Activated CD4-positive, alpha-beta memory T cell treated with anti-CD3 and anti-CD28 coated beads for 36 hours (primary cell): ENCODE results near the gene RAPSN. TPM values are rescaled to one million over a fixed set of nuclear protein-coding genes. Genes with fewer than 3 reads are reported as not detected.

ENCODE experiments used
- CTCF ChIA-PET: fragments of 350-600 bp; sonication (Branson Sonifier 250); formaldehyde crosslinking; loops from one replicate; lab custom pipeline; 2021; ENCODE audit warnings: antibody characterized with exemption, inconsistent platforms; lab: Charles Lee
- POLR2A ChIA-PET: fragments of 350-600 bp; sonication (Branson Sonifier 250); formaldehyde crosslinking; loops from one replicate; lab custom pipeline; 2021; ENCODE audit warnings: antibody characterized with exemption; lab: Charles Lee
- DNase-seq: peaks from one replicate; pipeline ENCODE4 v3.0.0-alpha.2; 2020
- H3K27ac Mint-ChIP-seq: one replicate; pipeline ENCODE4 v1.8.0; 2021; ENCODE audit warnings: mixed read lengths
- H3K27me3 Mint-ChIP-seq: one replicate; pipeline ENCODE4 v1.8.0; 2021; ENCODE audit warnings: mixed read lengths
- H3K36me3 Mint-ChIP-seq: one replicate; pipeline ENCODE4 v1.8.0; 2021; ENCODE audit warnings: mixed read lengths
- H3K4me1 Mint-ChIP-seq: one replicate; pipeline ENCODE4 v1.8.0; 2021; ENCODE audit warnings: low read depth, mixed read lengths
- H3K4me3 Mint-ChIP-seq: one replicate; pipeline ENCODE4 v1.8.0; 2021; ENCODE audit warnings: mild to moderate bottlenecking, mixed read lengths
- H3K9me3 Mint-ChIP-seq: one replicate; pipeline ENCODE4 v1.8.0; 2021; ENCODE audit warnings: mixed read lengths
- intact Hi-C: fragments of 100-400 bp; cut with micrococcal nuclease; formaldehyde crosslinking; loops from one replicate; pipeline ENCODE4 v1.15.1; 2023
- total RNA-seq, 2 experiments: library from RNA; stranded (reverse); gene quantifications; one replicate each; pipeline ENCODE4 v1.2.3, GENCODE V29; 2021

The RAPSN gene
- total RNA-seq, 2 experiments from 2014 or later: 0.22 TPM; not detected in 1

DNA sequence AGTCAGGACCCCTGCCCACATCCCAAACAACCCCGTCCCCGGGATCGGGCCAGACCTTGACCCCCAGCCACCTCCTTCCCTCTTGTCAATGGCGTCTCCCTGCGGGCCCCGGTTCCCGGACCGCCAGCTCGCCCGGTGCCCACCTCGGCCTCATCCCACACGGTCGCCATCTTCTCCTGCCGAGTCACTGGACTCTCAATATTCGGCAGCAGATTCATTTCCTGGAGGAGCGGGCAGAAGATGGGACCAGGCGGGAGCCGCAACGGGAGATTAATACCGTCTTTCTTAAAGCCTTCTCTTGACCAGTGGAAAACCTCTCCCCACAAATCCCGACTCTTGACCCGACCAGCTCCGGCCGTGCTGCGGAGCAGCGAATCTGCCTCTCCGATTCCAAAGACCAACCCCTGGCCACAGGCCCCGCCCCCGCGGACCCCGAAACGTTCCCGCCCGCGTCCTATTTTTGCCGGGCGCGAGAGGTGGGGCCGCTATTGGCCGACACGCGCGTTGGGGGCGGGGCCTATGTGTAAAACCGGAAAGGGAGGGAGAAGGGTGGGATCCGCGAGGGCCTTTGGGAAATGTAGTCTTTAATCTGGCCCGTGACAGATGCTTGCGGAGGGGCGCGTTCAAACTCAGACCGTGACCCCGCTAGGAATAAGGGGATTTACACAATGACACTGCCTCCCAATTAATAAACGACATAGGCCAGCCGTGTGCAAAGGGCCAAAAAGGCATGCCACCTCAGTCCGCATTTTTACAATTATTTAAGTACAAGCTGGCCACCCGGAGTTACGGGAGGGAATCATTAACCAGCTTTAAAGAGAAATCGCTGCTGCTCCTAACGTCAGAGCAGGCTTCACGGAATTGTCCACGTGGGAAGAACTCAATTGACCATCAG lies 22.6 kb downstream of the RAPSN start, which contains the start of gene PSMC3:
Gene PSMC3, minus strand, starts transcription at position 378 of the 895 bp plus-strand sequence. Its CDS starts 160 bp downstream, at position 218.
- Mint-ChIP-seq H3K4me1 (peaks cover 26% of the 10 kb centered on the region), H3K36me3 (peaks cover 40% of the 10 kb centered on the region), H3K9me3 (no peaks in the 10 kb centered on the region), H3K27me3 (no peaks in the 10 kb centered on the region), H3K27ac (peak within 1 kb of the TSS; percentile 95), H3K4me3 (peak within 1 kb of the TSS; percentile 100)
- intact Hi-C loops: loop anchor here (1.0 to 10.0 kb wide), 8 partner anchors 18 to 422 kb away; partner anchors contain the start of genes CELF1, FNBP4, KBTBD4 and NDUFS3
- peak; percentile 99 for DNase-seq
- POLR2A ChIA-PET: interaction anchor here (1.0 to 2.7 kb wide), 7 partner anchors 16 to 212 kb away, joined by 3 to 9 read pairs (median 4); partner anchors contain the start of genes ACP2, DDB2, PTPMT1 and SLC39A13
- CTCF ChIA-PET: interaction anchor here (0.8 to 6.2 kb wide), 5 partner anchors 15 to 210 kb away, joined by 3 to 59 read pairs (median 4); no protein-coding TSS in a partner anchor

DNA sequence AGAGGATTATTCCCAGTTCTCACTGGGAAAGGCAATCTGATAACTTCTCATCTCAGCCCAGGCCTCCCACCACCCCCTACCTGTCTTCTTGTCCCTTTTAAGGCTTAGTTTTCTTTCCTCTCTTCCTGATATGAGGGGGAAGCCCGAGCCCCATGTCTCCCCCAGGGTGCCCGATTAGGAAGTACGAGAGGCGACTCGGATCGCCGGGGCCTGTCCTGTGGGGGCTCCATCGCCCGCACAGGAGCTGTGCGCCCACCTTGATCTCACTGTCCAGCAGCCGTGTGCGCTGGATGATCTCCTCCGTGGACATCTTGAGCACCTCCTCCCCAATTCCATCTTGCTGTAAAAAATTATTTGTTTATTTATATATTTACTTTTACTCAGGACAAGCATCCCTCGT lies 23.3 kb downstream of the RAPSN start:
- CTCF ChIA-PET: interaction anchor here (0.6 to 6.2 kb wide), 5 partner anchors 14 to 151 kb away, joined by 3 to 59 read pairs (median 4); no protein-coding TSS in a partner anchor
- peaks cover 42% of the 10 kb centered on the region for H3K36me3 Mint-ChIP-seq

DNA sequence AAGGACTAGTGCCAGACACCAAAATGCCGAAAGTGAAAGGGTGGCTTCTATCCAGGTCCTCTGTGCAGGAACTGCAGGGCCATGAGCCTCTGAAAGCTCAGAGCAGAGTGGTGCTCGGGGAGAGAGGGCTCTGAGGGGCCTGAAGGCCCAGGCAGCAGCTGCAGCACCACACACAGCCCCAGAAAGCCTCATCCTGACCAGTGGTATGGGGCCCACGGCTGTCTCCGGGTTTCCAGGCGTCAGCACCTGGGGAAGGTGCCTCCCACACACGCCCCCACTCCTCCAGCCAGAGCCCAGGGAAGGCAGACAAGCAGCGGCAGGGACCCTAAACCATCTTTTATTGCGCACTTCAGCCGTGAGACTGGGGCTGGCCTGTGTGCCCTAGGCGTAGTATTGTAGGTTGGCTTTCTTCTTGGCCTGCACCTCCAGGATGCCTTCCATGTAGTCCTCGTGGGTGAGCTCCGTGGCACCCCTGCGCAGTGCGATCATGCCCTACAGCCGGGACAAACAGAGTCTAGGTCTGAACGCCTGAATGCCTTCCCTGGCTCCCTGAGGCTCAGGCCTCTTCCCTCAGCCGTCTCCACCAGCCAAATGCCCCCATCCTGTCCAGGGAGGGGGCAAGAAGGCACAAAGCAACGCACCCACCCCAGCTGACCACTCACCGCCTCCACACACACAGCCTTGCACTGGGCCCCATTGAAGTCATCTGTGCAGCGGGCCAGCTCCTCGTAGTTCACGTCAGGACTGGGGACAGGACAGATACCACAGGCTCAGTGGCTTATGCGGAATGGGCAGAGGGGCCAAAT lies 30.3 kb downstream of the RAPSN start:
- Mint-ChIP-seq H3K27ac (no peak overlapping the region), H3K4me1 (no peaks in the 10 kb centered on the region), H3K27me3 (no peaks in the 10 kb centered on the region), H3K36me3 (peaks cover 41% of the 10 kb centered on the region), H3K4me3 (no peak overlapping the region), H3K9me3 (no peaks in the 10 kb centered on the region)
- POLR2A ChIA-PET: no interaction called here
- CTCF ChIA-PET: no interaction called here
- DNase-seq: no peak
- intact Hi-C loops: no loop called here

More for the DNA sequence above, 23.3 kb downstream of the RAPSN start:
- Mint-ChIP-seq H3K4me1 (peaks cover 26% of the 10 kb centered on the region), H3K27ac (peak overlapping the region; percentile 95), H3K27me3 (no peaks in the 10 kb centered on the region), H3K4me3 (peak overlapping the region; percentile 100), H3K9me3 (no peaks in the 10 kb centered on the region)
- intact Hi-C loops: loop anchor here (1.0 to 10.0 kb wide), 8 partner anchors 17 to 423 kb away; partner anchors contain the start of genes CELF1, FNBP4, KBTBD4 and NDUFS3
- no peak for DNase-seq
- POLR2A ChIA-PET: interaction anchor here (1.0 to 2.7 kb wide), 4 partner anchors 10 to 211 kb away, joined by 3 to 9 read pairs (median 4); partner anchors contain the start of genes ACP2, DDB2 and SLC39A13

DNA sequence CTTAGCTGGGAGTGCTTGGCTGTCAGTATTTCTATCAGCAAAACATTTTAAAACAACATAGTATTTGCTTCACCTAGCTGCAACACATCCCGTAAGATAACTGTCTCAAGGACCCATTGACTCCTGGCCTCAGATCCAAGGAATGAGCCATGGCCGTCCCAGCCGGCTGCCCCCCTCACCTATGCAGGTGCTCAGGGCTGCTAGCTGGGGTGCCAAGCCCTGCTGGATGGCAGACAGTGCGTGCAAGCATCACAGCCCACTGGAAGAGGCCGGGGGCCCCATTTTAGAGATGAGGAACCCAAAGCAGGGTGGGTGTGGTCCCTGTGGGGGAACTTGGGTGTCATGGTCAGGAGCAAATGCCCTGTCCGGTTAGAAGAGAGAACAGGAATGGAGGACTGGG lies 31.2 kb downstream of the RAPSN start:
- ChIA-PET CTCF (no interaction called here), POLR2A (no interaction called here)
- H3K36me3 Mint-ChIP-seq: peaks cover 35% of the 10 kb centered on the region
- no peak overlapping the region for H3K27ac Mint-ChIP-seq
- H3K9me3 Mint-ChIP-seq: no peaks in the 10 kb centered on the region
- H3K4me3 Mint-ChIP-seq: no peak overlapping the region
- DNase-seq: no peak
- intact Hi-C loops: no loop called here
- no peaks in the 10 kb centered on the region for H3K27me3 Mint-ChIP-seq
- no peaks in the 10 kb centered on the region for H3K4me1 Mint-ChIP-seq

DNA sequence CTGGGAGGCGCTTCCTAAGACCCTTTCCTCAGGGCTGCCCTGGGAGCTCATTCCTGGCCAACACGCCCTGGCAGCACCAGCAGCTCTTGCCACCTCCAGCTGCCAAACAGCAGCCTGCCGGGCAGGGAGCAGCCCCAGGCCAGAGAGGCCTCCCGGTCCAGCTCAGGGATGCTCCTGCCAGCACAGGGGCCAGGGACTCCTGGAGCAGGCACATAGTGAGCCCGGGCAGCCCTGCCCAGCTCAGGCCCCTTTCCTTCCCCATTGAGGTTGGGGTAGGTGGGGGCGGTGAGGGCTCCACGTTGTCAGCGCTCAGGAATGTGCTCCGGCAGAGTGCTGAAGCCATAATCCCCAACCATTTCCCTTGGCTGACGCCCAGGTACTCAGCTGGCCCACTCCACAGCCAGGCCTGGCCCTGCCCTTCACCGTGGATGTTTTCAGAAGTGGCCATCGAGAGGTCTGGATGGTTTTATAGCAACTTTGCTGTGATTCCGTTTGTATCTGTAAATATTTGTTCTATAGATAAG lies 32.9 kb downstream of the RAPSN start:
- no peak overlapping the region for H3K4me3 Mint-ChIP-seq

DNA sequence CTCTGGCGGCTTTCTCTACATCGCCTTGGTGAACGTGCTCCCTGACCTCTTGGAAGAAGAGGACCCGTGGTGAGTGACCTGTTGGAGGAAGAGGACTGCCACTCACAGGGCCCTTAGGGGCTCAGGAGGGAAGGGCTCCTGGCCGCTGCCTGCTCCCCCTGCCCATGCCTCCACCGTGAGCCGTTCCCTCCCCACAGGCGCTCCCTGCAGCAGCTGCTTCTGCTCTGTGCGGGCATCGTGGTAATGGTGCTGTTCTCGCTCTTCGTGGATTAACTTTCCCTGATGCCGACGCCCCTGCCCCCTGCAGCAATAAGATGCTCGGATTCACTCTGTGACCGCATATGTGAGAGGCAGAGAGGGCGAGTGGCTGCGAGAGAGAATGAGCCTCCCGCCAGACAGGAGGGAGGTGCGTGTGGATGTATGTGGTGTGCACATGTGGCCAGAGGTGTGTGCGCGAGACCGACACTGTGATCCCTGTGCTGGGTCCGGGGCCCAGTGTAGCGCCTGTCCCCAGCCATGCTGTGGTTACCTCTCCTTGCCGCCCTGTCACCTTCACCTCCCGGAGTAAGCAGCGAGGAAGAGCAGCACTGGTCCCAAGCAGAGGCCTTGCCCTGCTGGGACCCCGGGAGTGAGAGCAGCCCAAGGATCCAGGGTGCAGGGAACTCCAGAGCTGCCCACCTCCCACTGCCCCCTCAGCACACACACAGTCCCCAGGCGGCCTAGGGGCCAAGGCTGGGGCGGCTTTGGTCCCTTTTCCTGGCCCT lies 33.7 kb downstream of the RAPSN start:
- no peak for DNase-seq
- Mint-ChIP-seq H3K4me3 (no peak overlapping the region), H3K27ac (no peak overlapping the region), H3K4me1 (no peaks in the 10 kb centered on the region), H3K27me3 (no peaks in the 10 kb centered on the region), H3K9me3 (no peaks in the 10 kb centered on the region), H3K36me3 (peaks cover 22% of the 10 kb centered on the region)
- CTCF ChIA-PET: interaction anchor here (0.6 kb wide), 1 partner anchor 42 kb away, joined by 4 read pairs; no protein-coding TSS in a partner anchor
- intact Hi-C loops: no loop called here
- POLR2A ChIA-PET: interaction anchor here (0.8 kb wide), 1 partner anchor 9 kb away, joined by 4 read pairs; no protein-coding TSS in a partner anchor

More for the DNA sequence above, 32.9 kb downstream of the RAPSN start:
- CTCF ChIA-PET: interaction anchor here (0.6 kb wide), 1 partner anchor 42 kb away, joined by 4 read pairs; no protein-coding TSS in a partner anchor
- no peak for DNase-seq
- peaks cover 23% of the 10 kb centered on the region for H3K36me3 Mint-ChIP-seq
- no peak overlapping the region for H3K27ac Mint-ChIP-seq
- H3K4me1 Mint-ChIP-seq: no peaks in the 10 kb centered on the region
- POLR2A ChIA-PET: interaction anchor here (0.8 kb wide), 1 partner anchor 9 kb away, joined by 4 read pairs; no protein-coding TSS in a partner anchor
- no peaks in the 10 kb centered on the region for H3K27me3 Mint-ChIP-seq
- intact Hi-C loops: no loop called here
- H3K9me3 Mint-ChIP-seq: no peaks in the 10 kb centered on the region

DNA sequence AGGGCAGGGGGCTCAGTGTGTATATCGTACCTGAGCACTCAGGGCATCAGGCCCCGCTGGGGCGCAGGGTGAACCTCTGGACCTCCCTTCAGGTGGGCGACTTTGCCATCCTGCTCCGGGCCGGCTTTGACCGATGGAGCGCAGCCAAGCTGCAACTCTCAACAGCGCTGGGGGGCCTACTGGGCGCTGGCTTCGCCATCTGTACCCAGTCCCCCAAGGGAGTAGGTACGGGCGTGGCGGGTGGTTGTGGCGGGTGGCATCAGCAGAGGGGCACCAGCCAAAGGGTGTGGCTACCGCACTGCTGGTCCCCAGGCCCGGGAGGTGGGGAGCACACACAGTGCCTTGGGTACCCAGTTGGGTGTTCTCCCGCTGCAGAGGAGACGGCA lies 34.3 kb downstream of the RAPSN start:
- no peak overlapping the region for H3K27ac Mint-ChIP-seq
- H3K36me3 Mint-ChIP-seq: peaks cover 16% of the 10 kb centered on the region
- ChIA-PET POLR2A (no interaction called here), CTCF (interaction anchor here (1.3 kb wide), 1 partner anchor 41 kb away, joined by 4 read pairs; no protein-coding TSS in a partner anchor)
- intact Hi-C loops: no loop called here
- H3K9me3 Mint-ChIP-seq: no peaks in the 10 kb centered on the region
- H3K4me1 Mint-ChIP-seq: no peaks in the 10 kb centered on the region
- DNase-seq: no peak
- no peaks in the 10 kb centered on the region for H3K27me3 Mint-ChIP-seq
- no peak overlapping the region for H3K4me3 Mint-ChIP-seq

DNA sequence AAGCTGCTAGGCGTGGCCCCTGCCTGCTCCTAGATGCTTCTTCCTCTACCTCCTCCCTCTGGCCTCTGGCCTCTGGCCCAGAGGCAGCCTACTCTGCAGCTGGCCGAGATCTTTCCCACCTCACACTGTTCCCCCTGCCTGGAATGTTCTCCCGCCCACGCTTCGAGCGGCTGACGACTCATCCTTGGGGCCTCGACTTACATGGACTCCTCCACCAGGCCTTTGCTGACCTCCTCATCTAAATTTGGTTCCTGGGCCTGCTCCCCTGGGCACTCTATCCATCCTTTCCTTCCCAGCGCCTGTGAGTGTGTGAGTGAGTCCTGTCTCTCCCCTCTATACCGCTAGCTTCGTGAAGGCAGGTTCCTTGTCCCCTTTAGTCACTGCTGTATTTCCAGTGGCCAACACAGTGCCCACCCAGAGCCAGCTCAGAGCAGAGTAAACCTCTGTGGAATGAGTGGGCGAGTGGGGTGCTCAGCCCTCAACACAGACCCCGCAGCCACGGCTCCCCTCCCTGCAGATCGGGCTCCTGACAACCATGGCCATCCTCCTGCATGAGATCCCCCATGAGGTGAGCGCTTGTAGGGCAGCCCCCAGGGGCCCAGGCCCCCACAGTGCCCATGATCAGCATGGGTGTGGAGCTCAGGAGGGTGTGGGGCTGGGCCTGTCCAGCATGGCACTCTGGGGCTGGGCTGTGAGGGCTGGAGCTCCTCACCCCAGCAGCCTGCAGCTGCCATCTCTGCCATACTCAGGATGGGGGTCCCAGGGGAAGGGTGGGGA lies 34.8 kb downstream of the RAPSN start:
- DNase-seq: no peak
- H3K4me3 Mint-ChIP-seq: no peak overlapping the region
- intact Hi-C loops: no loop called here
- no peaks in the 10 kb centered on the region for H3K9me3 Mint-ChIP-seq
- peaks cover 5% of the 10 kb centered on the region for H3K4me1 Mint-ChIP-seq
- POLR2A ChIA-PET: no interaction called here
- H3K36me3 Mint-ChIP-seq: peaks cover 14% of the 10 kb centered on the region
- no peak overlapping the region for H3K27ac Mint-ChIP-seq
- no peaks in the 10 kb centered on the region for H3K27me3 Mint-ChIP-seq
- CTCF ChIA-PET: interaction anchor here (0.6 to 4.8 kb wide), 3 partner anchors 11 to 522 kb away, joined by 3 to 59 read pairs (median 4); partner anchors contain the start of gene PSMC3

DNA sequence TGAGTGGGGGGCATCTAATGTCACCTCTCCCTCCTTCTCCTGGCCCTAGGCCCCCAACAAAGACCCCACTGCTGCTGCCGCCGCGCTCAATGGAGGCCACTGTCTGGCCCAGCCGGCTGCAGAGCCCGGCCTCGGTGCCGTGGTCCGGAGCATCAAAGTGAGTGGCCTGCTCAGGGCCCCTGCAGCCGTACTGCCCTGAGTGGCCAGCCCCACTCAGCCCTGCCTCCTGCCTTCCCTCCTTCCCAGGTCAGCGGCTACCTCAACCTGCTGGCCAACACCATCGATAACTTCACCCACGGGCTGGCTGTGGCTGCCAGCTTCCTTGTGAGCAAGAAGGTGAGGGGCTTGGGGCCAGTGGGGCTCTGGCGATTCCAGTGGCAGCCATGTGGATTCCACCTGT lies 35.6 kb downstream of the RAPSN start:
- intact Hi-C loops: no loop called here
- ChIA-PET POLR2A (no interaction called here), CTCF (interaction anchor here (1.2 to 7.0 kb wide), 6 partner anchors 7 to 143 kb away, joined by 4 to 121 read pairs (median 13); partner anchors contain the start of gene PSMC3)
- peaks cover 6% of the 10 kb centered on the region for H3K4me1 Mint-ChIP-seq
- no peaks in the 10 kb centered on the region for H3K27me3 Mint-ChIP-seq
- peaks cover 9% of the 10 kb centered on the region for H3K36me3 Mint-ChIP-seq
- no peak overlapping the region for H3K4me3 Mint-ChIP-seq
- DNase-seq: no peak
- no peak overlapping the region for H3K27ac Mint-ChIP-seq
- H3K9me3 Mint-ChIP-seq: no peaks in the 10 kb centered on the region
